A549 treated with GW870086 at 1 μM for 4 hours (cell line): ENCODE results near the gene MFAP1. TPM values are rescaled to one million over a fixed set of nuclear protein-coding genes. Genes with fewer than 3 reads are reported as not detected.

Source experiments
- total RNA-seq: library from RNA; stranded (reverse); fragments of 200-300 nt; extraction: Qiagen RNA extraction; gene quantifications from 5 replicates; pipeline ENCODE4 v1.2.3, GENCODE V29; 2022; ENCODE audit warnings: low read depth

Gene MFAP1
- 23.8 to 26.5 TPM (median 23.9 TPM) in 5 replicates for total RNA-seq

GRCh38 chr15:43824302-43825246, at the start of gene MFAP1:
Gene MFAP1 (minus strand): TSS chr15:43824690. CDS start chr15:43824569, 121 bp downstream.

GRCh38 chr15:43826508-43827341, 2.2 kb upstream of the MFAP1 start, which contains the start of gene WDR76:
Gene WDR76 (plus strand): TSS chr15:43827002. CDS start chr15:43827033, 31 bp downstream.

GRCh38 chr15:43800286-43801141, 24.0 kb downstream of the MFAP1 start, which contains the start of gene HYPK:
Gene HYPK (plus strand): TSS chr15:43800599. CDS start chr15:43800623, 24 bp downstream.

GRCh38 chr15:43799945-43800285, 24.6 kb downstream of the MFAP1 start, which contains the start of gene SERINC4:
Gene SERINC4 (minus strand): TSS chr15:43800220. CDS start chr15:43799986, 234 bp downstream.

GRCh38 chr15:43791993-43792760, 32.3 kb downstream of the MFAP1 start, which contains the start of gene SERF2:
Gene SERF2 (plus strand): TSS chr15:43792320. CDS start chr15:43792377, 57 bp downstream.

GRCh38 chr15:43776718-43777266, 47.7 kb downstream of the MFAP1 start, which contains the start of gene ELL3:
Gene ELL3 (minus strand): TSS chr15:43776966. CDS start chr15:43776901, 65 bp downstream.

Other genes starting within 250 kb of the MFAP1 start
- gene PPIP5K1, start 234.5 kb downstream of the MFAP1 start, total RNA-seq: 5.0 to 8.2 TPM (median 6.5 TPM) in 5 replicates
- 2.6 to 5.5 TPM (median 4.8 TPM) in 5 replicates for gene CKMT1B, start 230.7 kb downstream of the MFAP1 start, total RNA-seq
- gene STRC, start 205.9 kb downstream of the MFAP1 start, total RNA-seq: 0.03 to 0.20 TPM (median 0.10 TPM) in 4 of 5 replicates, not detected in the other
- gene CATSPER2, start 175.8 kb downstream of the MFAP1 start, total RNA-seq: 0.34 to 1.4 TPM (median 0.66 TPM) in 5 replicates
- gene CKMT1A, start 130.8 kb downstream of the MFAP1 start, total RNA-seq: 1.8 to 4.5 TPM (median 2.3 TPM) in 5 replicates
- 250 to 364 TPM (median 349 TPM) in 5 replicates for gene PDIA3, start 78.3 kb downstream of the MFAP1 start, total RNA-seq
- 1.3 to 2.4 TPM (median 1.7 TPM) in 5 replicates for gene ELL3, start 47.7 kb downstream of the MFAP1 start, total RNA-seq
- 489 to 715 TPM (median 656 TPM) in 5 replicates for gene SERF2, start 32.4 kb downstream of the MFAP1 start, total RNA-seq
- not detected in 5 replicates for gene SERINC4, start 24.5 kb downstream of the MFAP1 start, total RNA-seq
- gene HYPK, start 24.1 kb downstream of the MFAP1 start, total RNA-seq: 3.1 to 9.2 TPM (median 4.2 TPM) in 5 replicates
- 11.6 to 13.7 TPM (median 12.7 TPM) in 5 replicates for gene WDR76, start 2.3 kb upstream of the MFAP1 start, total RNA-seq